GM10248 (cell line): ENCODE measurements around the gene CELF4.

ENCODE experiments used
- CTCF ChIA-PET: fragments of 300-600 bp; sonication (Branson Sonifier 250); formaldehyde crosslinking; extraction: SDS; loops from one replicate; lab custom pipeline; 2021; ENCODE audit warnings: antibody characterized with exemption; lab: Yijun Ruan, JAX
- POLR2A ChIA-PET: fragments of 350-650 bp; sonication (Branson Sonifier 250); formaldehyde crosslinking; extraction: SDS; loops from one replicate; lab custom pipeline; 2020; ENCODE audit warnings: antibody characterized with exemption; lab: Yijun Ruan, JAX
- DNase-seq: peaks from one replicate; pipeline ENCODE4 v3.0.0; 2012; ENCODE audit errors: extremely low spot score
- CTCF ChIP-seq: IDR thresholded peaks from 2 replicates; pipeline ENCODE4 v1.5.1; 2012; ENCODE audit warnings: mild to moderate bottlenecking, low read depth; ENCODE audit errors: extremely low read depth, missing control alignments, control extremely low read depth

Gene CELF4

GRCh38 chr18:37440206-37440605, 125.4 kb downstream of the CELF4 start:
- ChIA-PET POLR2A (no interaction called here), CTCF (no interaction called here)
- TF ChIP-seq CTCF, result no peak
- DNase-seq, result no peak

- no peak for DNase-seq
- ChIA-PET POLR2A (no interaction called here), CTCF (no interaction called here)
- TF ChIP-seq CTCF, result no peak
Observed at GRCh38 chr18:37438417-37439180, 127.0 kb downstream of the CELF4 start.

DNA sequence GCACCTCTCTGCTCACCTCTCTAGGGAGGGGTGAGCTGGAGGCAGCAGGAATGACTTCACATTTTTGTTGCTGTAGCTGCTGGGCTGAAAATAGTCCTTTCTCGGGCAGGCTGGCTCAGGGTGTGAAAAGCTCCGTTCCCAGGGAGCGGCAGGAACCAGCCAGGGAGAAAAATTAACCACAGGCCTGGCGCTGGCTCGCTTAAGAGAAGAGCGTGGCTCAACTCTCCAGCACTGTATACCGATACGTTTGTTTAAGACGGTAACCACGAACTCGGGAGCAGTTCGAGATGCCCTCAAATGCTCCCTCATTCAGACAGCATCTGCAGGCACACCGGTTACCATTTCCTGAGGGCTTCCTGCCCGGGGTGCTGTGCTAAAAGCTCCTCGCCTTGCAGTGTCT, 129.6 kb downstream of the CELF4 start:
- DNase-seq, result no peak
- TF ChIP-seq CTCF, result no peak
- CTCF ChIA-PET, result interaction anchor here (0.7 kb wide), 1 partner anchor 47 kb away, joined by 3 read pairs; no protein-coding TSS in a partner anchor
- POLR2A ChIA-PET, result no interaction called here

- no peak for DNase-seq
- TF ChIP-seq CTCF, result no peak
- ChIA-PET POLR2A (no interaction called here), CTCF (interaction anchor here (1.7 kb wide), 1 partner anchor 8 kb away, joined by 3 read pairs; no protein-coding TSS in a partner anchor)
Observed at GRCh38 chr18:37435150-37435867, 130.3 kb downstream of the CELF4 start.

DNA sequence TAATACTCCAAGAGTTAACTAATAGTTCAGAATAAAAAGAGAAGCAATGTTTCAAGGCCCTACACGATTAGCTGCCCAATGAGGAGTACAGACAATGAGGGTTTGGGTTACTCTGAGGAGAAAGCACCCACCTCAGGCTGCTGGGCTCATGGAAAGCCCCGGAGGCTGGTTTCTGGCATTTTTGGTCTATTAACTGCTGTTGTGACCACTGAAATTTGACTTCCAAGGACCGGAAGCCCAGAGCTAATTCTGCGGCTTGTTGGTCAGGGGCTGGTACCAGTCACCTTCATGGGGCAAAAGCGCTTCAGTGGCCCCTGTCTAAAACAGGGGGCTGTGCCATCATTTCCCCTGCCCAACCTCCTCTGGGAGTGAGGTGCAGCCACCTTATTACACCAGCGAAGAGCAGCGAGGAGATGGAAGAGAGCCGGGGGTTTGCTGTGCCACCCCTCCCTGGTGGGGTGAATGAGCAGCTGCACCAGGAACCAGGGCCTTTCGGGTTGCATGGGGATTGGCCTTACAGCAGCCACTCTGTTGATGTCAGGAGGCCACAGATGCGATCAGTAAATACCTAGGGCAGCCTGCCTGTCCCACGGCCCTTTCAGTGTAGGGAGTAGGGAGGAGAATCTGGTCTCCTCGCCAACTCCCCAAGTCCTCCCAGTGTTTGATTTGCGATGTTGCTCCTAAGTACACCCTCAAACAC, 131.3 kb downstream of the CELF4 start:
- TF ChIP-seq CTCF, result no peak
- ChIA-PET POLR2A (no interaction called here), CTCF (interaction anchor here (1.7 kb wide), 1 partner anchor 9 kb away, joined by 3 read pairs; no protein-coding TSS in a partner anchor)
- DNase-seq, result no peak
